ENCODE measurements around the gene MEN1.
A peak's percentile ranks its signal among the peaks of the same experiment; 100 is the strongest.

Gene MEN1

GRCh38 chr11:64778223-64778472 lies 32.2 kb downstream of the MEN1 start:
- DNase-seq: no peak

GRCh38 chr11:64777449-64778222 lies 32.7 kb downstream of the MEN1 start:
- peak; percentile 66 for DNase-seq

GRCh38 chr11:64776875-64777274 lies 33.5 kb downstream of the MEN1 start:
- DNase-seq: no peak

- DNase-seq: no peak
Measured at GRCh38 chr11:64776425-64776824, 33.9 kb downstream of the MEN1 start.

GRCh38 chr11:64774144-64774543 lies 36.2 kb downstream of the MEN1 start:
- DNase-seq: no peak

- no peak for DNase-seq
Measured at GRCh38 chr11:64772303-64773018, 37.9 kb downstream of the MEN1 start.

GRCh38 chr11:64771861-64772260 lies 38.5 kb downstream of the MEN1 start:
- DNase-seq: no peak

- no peak for DNase-seq
Measured at GRCh38 chr11:64770120-64770519, 40.2 kb downstream of the MEN1 start.

- no peak for DNase-seq
Measured at GRCh38 chr11:64769283-64769682, 41.1 kb downstream of the MEN1 start.

GRCh38 chr11:64768300-64768694 lies 42.1 kb downstream of the MEN1 start:
- DNase-seq: no peak

- no peak for DNase-seq
Measured at GRCh38 chr11:64767344-64768299, 42.7 kb downstream of the MEN1 start.

- no peak for DNase-seq
Measured at GRCh38 chr11:64766881-64767280, 43.5 kb downstream of the MEN1 start.

GRCh38 chr11:64765851-64766665 lies 44.3 kb downstream of the MEN1 start:
- DNase-seq: no peak

- DNase-seq: no peak
Measured at GRCh38 chr11:64765291-64765850, 45.0 kb downstream of the MEN1 start.

GRCh38 chr11:64764753-64765152 lies 45.6 kb downstream of the MEN1 start:
- no peak for DNase-seq

- DNase-seq: no peak
Measured at GRCh38 chr11:64764040-64764611, 46.2 kb downstream of the MEN1 start.

- DNase-seq: no peak
Measured at GRCh38 chr11:64763526-64764039, 46.8 kb downstream of the MEN1 start.

GRCh38 chr11:64762674-64763525 lies 47.5 kb downstream of the MEN1 start:
- no peak for DNase-seq

- no peak for DNase-seq
Measured at GRCh38 chr11:64762277-64762673, 48.1 kb downstream of the MEN1 start.

GRCh38 chr11:64760759-64761420 lies 49.5 kb downstream of the MEN1 start:
- DNase-seq: no peak

Data from NCI-H748 treated with DMSO at 0.1 percent for 48 hours (cell line).